HG02884 (cell line): ENCODE data around the gene TXNDC11.

Source experiments
- ATAC-seq: cut with Tn5 transposase; IDR thresholded peaks from one replicate; pipeline ENCODE4 v1.9.1; 2021; ENCODE audit warnings: mild to moderate bottlenecking, moderate library complexity; ENCODE audit not compliant: unreplicated experiment

The TXNDC11 gene

GRCh38 chr16:11721781-11722467 lies 20.7 kb downstream of the TXNDC11 start:
- ATAC-seq, result no peak

GRCh38 chr16:11719762-11720161 lies 22.9 kb downstream of the TXNDC11 start:
- no peak for ATAC-seq

GRCh38 chr16:11719171-11719570 lies 23.5 kb downstream of the TXNDC11 start:
- ATAC-seq, result no peak

GRCh38 chr16:11717811-11718210 lies 24.8 kb downstream of the TXNDC11 start:
- ATAC-seq, result no peak

- ATAC-seq, result no peak
Measured at GRCh38 chr16:11716336-11716735, 26.3 kb downstream of the TXNDC11 start.

GRCh38 chr16:11715246-11715947 lies 27.3 kb downstream of the TXNDC11 start:
- ATAC-seq, result no peak

GRCh38 chr16:11712122-11712521 lies 30.5 kb downstream of the TXNDC11 start:
- ATAC-seq, result no peak

- no peak for ATAC-seq
Measured at GRCh38 chr16:11711662-11712061, 31.0 kb downstream of the TXNDC11 start.

GRCh38 chr16:11708421-11708820 lies 34.2 kb downstream of the TXNDC11 start:
- ATAC-seq, result no peak

- no peak for ATAC-seq
Measured at GRCh38 chr16:11707679-11708197, 34.9 kb downstream of the TXNDC11 start.

GRCh38 chr16:11706180-11706742 lies 36.4 kb downstream of the TXNDC11 start:
- ATAC-seq, result no peak

GRCh38 chr16:11705311-11706025 lies 37.2 kb downstream of the TXNDC11 start:
- no peak for ATAC-seq

- no peak for ATAC-seq
Measured at GRCh38 chr16:11700264-11701029, 42.2 kb downstream of the TXNDC11 start.

GRCh38 chr16:11699234-11699894 lies 43.3 kb downstream of the TXNDC11 start:
- ATAC-seq, result no peak

GRCh38 chr16:11698271-11698689 lies 44.4 kb downstream of the TXNDC11 start:
- ATAC-seq, result no peak

- ATAC-seq, result no peak
Measured at GRCh38 chr16:11697319-11697718, 45.3 kb downstream of the TXNDC11 start.

GRCh38 chr16:11696266-11697012 lies 46.2 kb downstream of the TXNDC11 start:
- ATAC-seq, result no peak

- no peak for ATAC-seq
Measured at GRCh38 chr16:11692651-11693050, 50.0 kb downstream of the TXNDC11 start.

GRCh38 chr16:11692171-11692570 lies 50.5 kb downstream of the TXNDC11 start:
- ATAC-seq, result no peak
